ENCODE measurements around the gene GPX2. TPM values are rescaled to one million over a fixed set of nuclear protein-coding genes. Genes with fewer than 3 reads are reported as not detected.

The GPX2 gene
- total RNA-seq, 2 experiments from 2014 or later, result not detected

- Histone ChIP-seq H2AFZ (ENCODE audit: low read length) (no peak overlapping the region), H3K36me3 (ENCODE audit: insufficient read depth, low read length) (peaks cover 51% of the 10 kb centered on the region), H3K9me2 (ENCODE audit: insufficient read depth, low read length) (no peaks in the 10 kb centered on the region), H3K4me1 (ENCODE audit: insufficient read depth, low read length, poor library complexity, severe bottlenecking) (no peaks in the 10 kb centered on the region), H4K20me1 (ENCODE audit: insufficient read depth, low read length) (no peaks in the 10 kb centered on the region), H3K79me2 (ENCODE audit: insufficient read depth, low read depth, low read length) (no peaks in the 10 kb centered on the region), H3K4me2 (ENCODE audit: low read length) (no peak overlapping the region), H3K27ac (ENCODE audit: low read depth, low read length, poor library complexity, severe bottlenecking) (no peak overlapping the region), H3K9me3 (ENCODE audit: low read length) (no peaks in the 10 kb centered on the region), H3K4me3 (ENCODE audit: low read depth, low read length, poor library complexity, severe bottlenecking) (no peak overlapping the region)
- no peak for TF ChIP-seq CTCF (conservative IDR thresholded peaks at IDR 0.05; ENCODE audit: low read length)
- TF ChIP-seq EZH2phosphoT487 (IDR thresholded peaks at IDR 0.05; ENCODE audit: borderline replicate concordance, low read depth, low read length), result no peak
- ChIA-PET CTCF (ENCODE audit: unreplicated experiment) (no interaction called here), POLR2A (interaction anchor here (0.7 to 1.9 kb wide), 5 partner anchors 9 to 47 kb away, joined by 3 to 12 read pairs (median 3); no protein-coding TSS in a partner anchor)
- no TSS peak for BruUV-seq (replicated peaks)
- intact Hi-C loops (cut with micrococcal nuclease; ENCODE audit: unreplicated experiment), result no loop called here
- DNase-seq (ENCODE audit: low spot score), result no peak
Observed at GRCh38 chr14:64937171-64937820, 5.2 kb downstream of the GPX2 start.

- Histone ChIP-seq H2AFZ (ENCODE audit: low read length) (no peak overlapping the region), H4K20me1 (ENCODE audit: insufficient read depth, low read length) (no peaks in the 10 kb centered on the region), H3K9me3 (ENCODE audit: low read length) (no peaks in the 10 kb centered on the region), H3K27ac (ENCODE audit: low read depth, low read length, poor library complexity, severe bottlenecking) (no peak overlapping the region), H3K9me2 (ENCODE audit: insufficient read depth, low read length) (no peaks in the 10 kb centered on the region), H3K79me2 (ENCODE audit: insufficient read depth, low read depth, low read length) (no peaks in the 10 kb centered on the region), H3K4me3 (ENCODE audit: low read depth, low read length, poor library complexity, severe bottlenecking) (no peak overlapping the region), H3K36me3 (ENCODE audit: insufficient read depth, low read length) (peaks cover 69% of the 10 kb centered on the region), H3K4me2 (ENCODE audit: low read length) (no peak overlapping the region), H3K4me1 (ENCODE audit: insufficient read depth, low read length, poor library complexity, severe bottlenecking) (no peaks in the 10 kb centered on the region)
- intact Hi-C loops (cut with micrococcal nuclease; ENCODE audit: unreplicated experiment), result no loop called here
- no TSS peak for BruUV-seq (replicated peaks)
- TF ChIP-seq CTCF (conservative IDR thresholded peaks at IDR 0.05; ENCODE audit: low read length) (no peak), EZH2phosphoT487 (IDR thresholded peaks at IDR 0.05; ENCODE audit: borderline replicate concordance, low read depth, low read length) (no peak)
- DNase-seq (ENCODE audit: low spot score), result no peak
- POLR2A ChIA-PET, result interaction anchor here (0.6 to 1.9 kb wide), 2 partner anchors 11 kb away, joined by 3 to 12 read pairs; no protein-coding TSS in a partner anchor
- CTCF ChIA-PET (ENCODE audit: unreplicated experiment), result no interaction called here
Observed at GRCh38 chr14:64935508-64935907, 7.0 kb downstream of the GPX2 start.

GRCh38 chr14:64934338-64934929 lies 8.1 kb downstream of the GPX2 start:
- POLR2A ChIA-PET, result interaction anchor here (1.1 to 1.4 kb wide), 2 partner anchors 10 to 17 kb away, joined by 5 to 7 read pairs; no protein-coding TSS in a partner anchor
- DNase-seq (ENCODE audit: low spot score), result no peak
- Histone ChIP-seq H3K4me1 (ENCODE audit: insufficient read depth, low read length, poor library complexity, severe bottlenecking) (no peaks in the 10 kb centered on the region), H3K27ac (ENCODE audit: low read depth, low read length, poor library complexity, severe bottlenecking) (no peak overlapping the region), H3K4me3 (ENCODE audit: low read depth, low read length, poor library complexity, severe bottlenecking) (no peak overlapping the region), H3K36me3 (ENCODE audit: insufficient read depth, low read length) (peaks cover 80% of the 10 kb centered on the region), H2AFZ (ENCODE audit: low read length) (no peak overlapping the region), H4K20me1 (ENCODE audit: insufficient read depth, low read length) (no peaks in the 10 kb centered on the region), H3K9me2 (ENCODE audit: insufficient read depth, low read length) (no peaks in the 10 kb centered on the region), H3K79me2 (ENCODE audit: insufficient read depth, low read depth, low read length) (no peaks in the 10 kb centered on the region), H3K4me2 (ENCODE audit: low read length) (no peak overlapping the region), H3K9me3 (ENCODE audit: low read length) (no peaks in the 10 kb centered on the region)
- TF ChIP-seq CTCF (conservative IDR thresholded peaks at IDR 0.05; ENCODE audit: low read length), result no peak
- no peak for TF ChIP-seq EZH2phosphoT487 (IDR thresholded peaks at IDR 0.05; ENCODE audit: borderline replicate concordance, low read depth, low read length)
- intact Hi-C loops (cut with micrococcal nuclease; ENCODE audit: unreplicated experiment), result no loop called here
- TSS peak; percentile 42 for BruUV-seq (replicated peaks)
- CTCF ChIA-PET (ENCODE audit: unreplicated experiment), result no interaction called here
